Lower leg skin (tissue), 3 donors: ENCODE measurements around the gene UBAP1.

Experiments used
- POLR2A ChIP-seq, 2 donors: fragments of 450-650 bp; IDR thresholded peaks; one replicate each; pipeline ENCODE4 v1.6.1; 2016 to 2017; ENCODE audit warnings: antibody characterized with exemption in 2 of 2, mild to moderate bottlenecking in 1 of 2, moderate library complexity in 1 of 2
- TF ChIP-seq, protein P1 (sequence below), 3 donors: fragments of 450-650 bp; IDR thresholded peaks; one replicate each; pipeline ENCODE4 v1.5.1; 2016; ENCODE audit warnings: antibody characterized with exemption in 3 of 3, mild to moderate bottlenecking in 3 of 3, moderate library complexity in 2 of 3

DNA sequence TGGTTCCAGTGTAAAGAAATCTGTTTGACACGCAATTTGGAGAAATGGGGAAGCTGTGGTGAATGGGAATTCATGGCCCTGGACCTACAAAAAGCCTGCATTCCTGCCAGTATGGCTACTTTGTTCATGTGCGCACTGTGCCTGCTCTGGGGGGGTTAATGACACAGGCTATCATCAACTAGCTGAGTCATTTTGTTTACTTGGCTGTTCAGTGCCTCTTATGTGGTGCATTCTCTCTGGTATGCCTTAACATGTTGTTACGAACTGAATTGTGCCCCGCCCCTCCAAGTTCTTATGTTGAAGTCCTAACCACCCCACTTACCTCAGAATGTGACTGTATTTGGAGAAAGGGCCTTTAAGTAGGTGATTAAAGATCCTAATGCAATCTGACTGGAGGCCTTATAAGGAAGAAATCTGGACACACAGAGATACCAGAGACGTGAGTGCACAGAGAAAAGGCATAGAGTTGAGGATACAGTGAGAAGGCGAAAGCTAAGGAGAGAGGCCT lies 20.4 kb upstream of the UBAP1 start:
- TF ChIP-seq, protein P1, sequence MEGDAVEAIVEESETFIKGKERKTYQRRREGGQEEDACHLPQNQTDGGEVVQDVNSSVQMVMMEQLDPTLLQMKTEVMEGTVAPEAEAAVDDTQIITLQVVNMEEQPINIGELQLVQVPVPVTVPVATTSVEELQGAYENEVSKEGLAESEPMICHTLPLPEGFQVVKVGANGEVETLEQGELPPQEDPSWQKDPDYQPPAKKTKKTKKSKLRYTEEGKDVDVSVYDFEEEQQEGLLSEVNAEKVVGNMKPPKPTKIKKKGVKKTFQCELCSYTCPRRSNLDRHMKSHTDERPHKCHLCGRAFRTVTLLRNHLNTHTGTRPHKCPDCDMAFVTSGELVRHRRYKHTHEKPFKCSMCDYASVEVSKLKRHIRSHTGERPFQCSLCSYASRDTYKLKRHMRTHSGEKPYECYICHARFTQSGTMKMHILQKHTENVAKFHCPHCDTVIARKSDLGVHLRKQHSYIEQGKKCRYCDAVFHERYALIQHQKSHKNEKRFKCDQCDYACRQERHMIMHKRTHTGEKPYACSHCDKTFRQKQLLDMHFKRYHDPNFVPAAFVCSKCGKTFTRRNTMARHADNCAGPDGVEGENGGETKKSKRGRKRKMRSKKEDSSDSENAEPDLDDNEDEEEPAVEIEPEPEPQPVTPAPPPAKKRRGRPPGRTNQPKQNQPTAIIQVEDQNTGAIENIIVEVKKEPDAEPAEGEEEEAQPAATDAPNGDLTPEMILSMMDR (IDR thresholded peaks at IDR 0.05), result no peak
- no peak for TF ChIP-seq POLR2A (IDR thresholded peaks at IDR 0.05)
